HG02642 (cell line): ENCODE measurements around the gene OR4F16.
"Not testable (repeated sequence)": the region's sequence is repeated elsewhere in the genome, so short reads cannot be mapped to it uniquely, and the experiment has no call there.

Experiments
- ATAC-seq: cut with Tn5 transposase; IDR thresholded peaks from one replicate; pipeline ENCODE4 v1.9.1; 2021; ENCODE audit warnings: mild to moderate bottlenecking; ENCODE audit not compliant: unreplicated experiment, poor library complexity

OR4F16 gene, protein sequence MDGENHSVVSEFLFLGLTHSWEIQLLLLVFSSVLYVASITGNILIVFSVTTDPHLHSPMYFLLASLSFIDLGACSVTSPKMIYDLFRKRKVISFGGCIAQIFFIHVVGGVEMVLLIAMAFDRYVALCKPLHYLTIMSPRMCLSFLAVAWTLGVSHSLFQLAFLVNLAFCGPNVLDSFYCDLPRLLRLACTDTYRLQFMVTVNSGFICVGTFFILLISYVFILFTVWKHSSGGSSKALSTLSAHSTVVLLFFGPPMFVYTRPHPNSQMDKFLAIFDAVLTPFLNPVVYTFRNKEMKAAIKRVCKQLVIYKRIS

GRCh38 chr1:686554-686953, at the start of gene OR4F16:
Gene OR4F16 (minus strand): TSS chr1:686654. CDS start chr1:686654, 0 bp downstream.
- not testable (repeated sequence) for ATAC-seq

DNA sequence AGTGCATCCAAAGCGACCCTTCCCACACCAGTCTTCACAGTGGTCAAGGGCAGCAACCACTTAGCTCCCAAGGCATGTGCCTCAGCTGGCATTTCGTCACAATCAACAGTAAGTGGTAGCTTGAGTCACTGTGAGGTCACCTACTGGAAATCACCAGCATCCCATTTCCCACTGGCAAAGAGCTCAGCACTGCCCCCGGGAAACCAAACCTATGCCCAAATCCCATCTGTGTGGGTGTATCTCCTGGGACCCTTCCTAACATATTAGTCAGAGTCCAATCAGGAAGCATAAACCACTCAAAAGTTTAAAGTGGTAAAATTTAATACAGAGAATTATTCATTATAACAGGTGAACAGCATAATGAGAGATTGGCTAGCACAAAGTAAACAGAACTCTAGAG, 47.2 kb upstream of the OR4F16 start:
- ATAC-seq: not testable (repeated sequence)

DNA sequence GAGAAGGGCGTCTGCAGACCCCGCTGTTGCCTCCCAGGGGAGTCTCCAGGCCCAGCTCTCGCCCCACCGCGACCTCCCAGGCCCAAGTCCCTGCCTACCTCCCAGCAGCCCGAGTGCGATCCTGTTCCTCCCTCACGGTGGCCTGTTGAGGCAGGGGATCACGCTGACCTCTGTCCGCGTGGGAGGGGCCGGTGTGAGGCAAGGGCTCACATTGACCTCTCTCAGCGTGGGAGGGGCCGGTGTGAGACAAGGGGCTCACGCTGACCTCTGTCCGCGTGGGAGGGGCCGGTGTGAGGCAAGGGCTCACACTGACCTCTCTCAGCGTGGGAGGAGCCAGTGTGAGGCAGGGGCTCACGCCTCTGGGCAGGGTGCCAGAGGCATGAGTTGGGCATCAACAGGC, 40.6 kb upstream of the OR4F16 start:
- not testable (repeated sequence) for ATAC-seq
